ENCODE data around the gene RAD51B. TPM values are rescaled to one million over a fixed set of nuclear protein-coding genes. Genes with fewer than 3 reads are reported as not detected.
A peak's percentile ranks its signal among the peaks of the same experiment; 100 is the strongest.

RAD51B gene
- total RNA-seq, 1 donor from 2014 or later: 28.5 TPM

DNA sequence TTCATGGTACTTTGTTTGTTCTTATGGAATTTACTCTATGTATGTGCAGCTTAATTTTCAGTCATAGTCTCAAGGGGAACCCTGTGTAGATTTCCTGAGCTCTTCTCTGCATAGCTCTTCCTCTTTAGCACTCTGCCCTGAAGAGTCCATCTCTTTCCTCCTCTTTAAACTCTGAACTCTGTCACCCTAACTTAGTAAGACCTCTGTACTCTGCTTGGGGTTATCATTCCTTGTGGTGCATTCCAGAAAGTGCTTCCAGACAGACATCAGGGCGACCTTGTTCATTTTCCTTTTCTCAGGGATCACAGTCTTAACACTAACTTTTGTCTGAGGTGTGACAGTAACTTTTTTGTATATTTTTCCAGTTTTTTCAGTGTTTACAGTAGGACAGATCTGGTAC lies 179.3 kb downstream of the RAD51B start:
- no peak for TF ChIP-seq POLR2AphosphoS5 (IDR thresholded peaks at IDR 0.05; ENCODE audit: insufficient read depth in 1 of 2, low read depth in 1 of 2)
- TF ChIP-seq, protein P1, sequence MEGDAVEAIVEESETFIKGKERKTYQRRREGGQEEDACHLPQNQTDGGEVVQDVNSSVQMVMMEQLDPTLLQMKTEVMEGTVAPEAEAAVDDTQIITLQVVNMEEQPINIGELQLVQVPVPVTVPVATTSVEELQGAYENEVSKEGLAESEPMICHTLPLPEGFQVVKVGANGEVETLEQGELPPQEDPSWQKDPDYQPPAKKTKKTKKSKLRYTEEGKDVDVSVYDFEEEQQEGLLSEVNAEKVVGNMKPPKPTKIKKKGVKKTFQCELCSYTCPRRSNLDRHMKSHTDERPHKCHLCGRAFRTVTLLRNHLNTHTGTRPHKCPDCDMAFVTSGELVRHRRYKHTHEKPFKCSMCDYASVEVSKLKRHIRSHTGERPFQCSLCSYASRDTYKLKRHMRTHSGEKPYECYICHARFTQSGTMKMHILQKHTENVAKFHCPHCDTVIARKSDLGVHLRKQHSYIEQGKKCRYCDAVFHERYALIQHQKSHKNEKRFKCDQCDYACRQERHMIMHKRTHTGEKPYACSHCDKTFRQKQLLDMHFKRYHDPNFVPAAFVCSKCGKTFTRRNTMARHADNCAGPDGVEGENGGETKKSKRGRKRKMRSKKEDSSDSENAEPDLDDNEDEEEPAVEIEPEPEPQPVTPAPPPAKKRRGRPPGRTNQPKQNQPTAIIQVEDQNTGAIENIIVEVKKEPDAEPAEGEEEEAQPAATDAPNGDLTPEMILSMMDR (IDR thresholded peaks at IDR 0.05): no peak
- no peak for TF ChIP-seq POLR2A (IDR thresholded peaks at IDR 0.05)
- Histone ChIP-seq H3K4me1 (peaks cover 12% of the 10 kb centered on the region), H3K4me3 (no peak overlapping the region), H3K36me3 (no peaks in the 10 kb centered on the region), H3K9me3 (no peaks in the 10 kb centered on the region), H3K27ac (peak overlapping the region; percentile 64), H3K27me3 (no peaks in the 10 kb centered on the region)
- DNase-seq (ENCODE audit: extremely low spot score in 2 of 2): no peak
- intact Hi-C loops (cut with DNase I): no loop called here

DNA sequence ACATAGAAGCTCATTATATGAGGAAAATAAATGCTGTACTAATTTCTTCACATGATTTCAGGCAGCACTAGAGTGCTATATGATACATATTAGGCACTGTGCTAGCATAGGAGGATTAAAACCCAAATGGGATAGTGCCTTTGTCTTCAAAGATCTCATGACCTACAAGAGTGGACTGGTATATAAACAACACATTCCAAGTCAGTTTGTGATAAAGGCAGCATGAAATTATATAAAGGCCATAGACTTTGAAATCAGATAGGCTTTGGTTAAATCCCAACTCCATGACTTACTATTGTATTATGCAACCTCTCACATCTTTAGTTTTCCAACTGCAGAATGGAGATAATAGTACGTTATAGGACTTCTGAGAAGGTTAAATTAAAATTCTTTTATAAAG lies 179.7 kb downstream of the RAD51B start:
- H3K36me3 ChIP-seq: no peaks in the 10 kb centered on the region
- TF ChIP-seq POLR2AphosphoS5 (IDR thresholded peaks at IDR 0.05; ENCODE audit: insufficient read depth in 1 of 2, low read depth in 1 of 2) (no peak), POLR2A (IDR thresholded peaks at IDR 0.05) (no peak)
- TF ChIP-seq, protein P1 (IDR thresholded peaks at IDR 0.05): no peak
- H3K9me3 ChIP-seq: no peaks in the 10 kb centered on the region
- no peaks in the 10 kb centered on the region for H3K27me3 ChIP-seq
- no peak for DNase-seq (ENCODE audit: extremely low spot score in 2 of 2)
- peaks cover 12% of the 10 kb centered on the region for H3K4me1 ChIP-seq
- no peak overlapping the region for H3K4me3 ChIP-seq
- intact Hi-C loops (cut with DNase I): no loop called here
- peak overlapping the region; percentile 64 for H3K27ac ChIP-seq

DNA sequence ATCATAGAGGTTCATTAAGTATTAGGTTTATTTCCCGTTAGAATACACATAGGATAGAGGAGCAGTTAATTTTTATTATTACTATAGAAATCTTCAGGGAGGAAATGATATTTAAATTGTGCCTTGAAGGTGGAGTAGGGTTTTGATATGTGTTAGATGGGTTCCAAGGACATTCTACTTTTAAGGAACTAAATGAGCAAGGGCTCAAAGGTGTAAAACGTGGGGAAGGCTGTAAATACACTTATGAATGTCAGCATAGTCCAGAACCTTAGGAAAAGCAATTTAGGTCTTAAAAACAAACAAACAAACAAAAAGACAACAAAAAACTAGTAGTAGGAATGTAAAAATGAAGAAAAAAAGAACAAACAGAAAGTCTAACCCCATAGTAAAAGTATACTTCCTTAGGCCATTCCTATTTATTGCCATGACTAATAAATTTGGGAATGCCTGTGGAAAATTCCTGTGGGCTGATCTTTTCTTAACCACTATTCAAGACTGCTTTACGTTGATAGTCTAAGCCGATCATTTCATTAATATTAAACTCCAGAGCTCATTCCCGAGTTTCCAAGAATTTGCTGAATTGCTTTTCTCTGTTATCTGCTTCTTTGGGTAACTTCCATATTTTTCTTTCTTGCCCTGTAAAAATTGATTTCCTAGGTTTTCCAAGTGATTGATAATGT lies 180.3 kb downstream of the RAD51B start:
- H3K36me3 ChIP-seq: no peaks in the 10 kb centered on the region
- peak overlapping the region in 1 of 2 donors; percentile 6 for H3K4me3 ChIP-seq
- H3K4me1 ChIP-seq: peaks cover 12% of the 10 kb centered on the region
- TF ChIP-seq POLR2A (IDR thresholded peaks at IDR 0.05) (no peak), POLR2AphosphoS5 (IDR thresholded peaks at IDR 0.05; ENCODE audit: insufficient read depth in 1 of 2, low read depth in 1 of 2) (peak in 1 of 2 donors; percentile 16)
- TF ChIP-seq, protein P1 (IDR thresholded peaks at IDR 0.05): no peak
- H3K27ac ChIP-seq: peak overlapping the region; percentile 64
- no peaks in the 10 kb centered on the region for H3K9me3 ChIP-seq
- no peak for DNase-seq (ENCODE audit: extremely low spot score in 2 of 2)
- intact Hi-C loops (cut with DNase I): no loop called here
- H3K27me3 ChIP-seq: no peaks in the 10 kb centered on the region

DNA sequence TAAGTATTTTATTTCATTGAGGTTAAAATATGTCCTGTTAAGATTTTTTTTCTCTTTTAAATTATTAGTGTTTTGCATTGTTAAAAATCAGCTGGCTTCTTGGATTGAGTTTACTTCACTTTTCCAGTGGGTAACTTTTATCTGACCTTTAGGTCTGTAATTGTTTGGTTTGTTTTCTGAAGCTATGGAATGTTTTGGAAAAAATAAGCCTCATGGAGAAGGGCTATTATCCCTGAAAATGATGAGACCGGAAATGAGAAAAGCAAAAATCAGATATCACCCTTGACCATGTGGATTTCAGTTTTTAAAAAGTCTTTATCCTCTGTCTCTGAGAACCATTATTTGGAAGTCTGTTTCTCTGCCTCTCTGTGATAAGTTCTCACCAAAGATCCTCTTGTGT lies 180.9 kb downstream of the RAD51B start:
- TF ChIP-seq POLR2A (IDR thresholded peaks at IDR 0.05): no peak
- H3K27me3 ChIP-seq: no peaks in the 10 kb centered on the region
- H3K27ac ChIP-seq: peak overlapping the region; percentile 64
- no peaks in the 10 kb centered on the region for H3K36me3 ChIP-seq
- peak overlapping the region in 1 of 2 donors; percentile 6 for H3K4me3 ChIP-seq
- intact Hi-C loops (cut with DNase I): no loop called here
- no peak for DNase-seq (ENCODE audit: extremely low spot score in 2 of 2)
- peaks cover 12% of the 10 kb centered on the region for H3K4me1 ChIP-seq
- no peaks in the 10 kb centered on the region for H3K9me3 ChIP-seq

DNA sequence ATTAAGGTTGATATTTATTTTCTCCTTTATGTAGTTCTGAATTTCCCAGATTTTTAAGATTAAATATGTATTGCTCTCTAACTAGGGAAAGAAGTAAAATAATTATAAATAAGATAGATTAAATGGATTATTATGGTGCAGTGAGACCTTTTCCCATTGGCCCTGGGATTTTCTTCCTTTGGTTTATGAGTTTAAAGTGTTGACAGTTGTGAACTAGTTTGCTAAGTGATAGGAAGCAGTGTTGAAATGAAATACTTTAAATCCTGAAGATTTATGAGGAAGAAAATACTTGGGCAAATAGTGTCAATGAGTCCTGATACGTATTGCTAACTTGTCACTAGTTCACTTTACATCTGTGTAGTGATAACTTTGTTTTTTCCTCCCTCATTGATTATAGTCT lies 188.9 kb downstream of the RAD51B start:
- DNase-seq (ENCODE audit: extremely low spot score in 2 of 2): no peak
- Histone ChIP-seq H3K36me3 (no peaks in the 10 kb centered on the region), H3K9me3 (no peaks in the 10 kb centered on the region), H3K27me3 (no peaks in the 10 kb centered on the region), H3K4me1 (peaks cover 21% of the 10 kb centered on the region), H3K27ac (no peak overlapping the region), H3K4me3 (no peak overlapping the region)
- intact Hi-C loops (cut with DNase I): no loop called here
- TF ChIP-seq, protein P1 (IDR thresholded peaks at IDR 0.05): no peak
- no peak for TF ChIP-seq POLR2AphosphoS5 (IDR thresholded peaks at IDR 0.05; ENCODE audit: insufficient read depth in 1 of 2, low read depth in 1 of 2)
- no peak for TF ChIP-seq POLR2A (IDR thresholded peaks at IDR 0.05)

Measured in vagina (tissue), 2 donors.